PC-3 (cell line): ENCODE measurements around the gene PITRM1. TPM values are rescaled to one million over a fixed set of nuclear protein-coding genes. Genes with fewer than 3 reads are reported as not detected.
"Not testable (repeated sequence)": the region's sequence is repeated elsewhere in the genome, so short reads cannot be mapped to it uniquely, and the experiment has no call there.

Source experiments
- ATAC-seq: fragments of 200-7000 bp; cut with Tn5 transposase; 2 replicates; pipeline ENCODE4 v1.9.1; 2020; ENCODE audit warnings: mild to moderate bottlenecking, moderate library complexity
- BruUV-seq: library from RNA; stranded (reverse); fragments of 400-500 nt; replicated peaks from 2 replicates; lab custom pipeline; 2021; lab: Mats Ljungman, UMichigan
- CTCF ChIA-PET: fragments of 300-600 bp; sonication (Branson Sonifier 250); formaldehyde crosslinking; loops from one replicate; lab custom pipeline; 2022; ENCODE audit warnings: antibody characterized with exemption; lab: Charles Lee
- POLR2A ChIA-PET: fragments of 300-600 bp; sonication (Branson Sonifier 250); formaldehyde crosslinking; loops from one replicate; lab custom pipeline; 2022; ENCODE audit warnings: antibody characterized with exemption; ENCODE audit not compliant: unreplicated experiment; lab: Charles Lee
- DNase-seq: peaks from one replicate; pipeline ENCODE4 v3.0.0-alpha.2; 2015
- H2AFZ ChIP-seq: fragments of 300-600 bp; sonication (generic); 2 replicates; pipeline ENCODE4 v1.6.0; 2016; ENCODE audit warnings: antibody characterized with exemption, low read length
- H3F3A ChIP-seq: fragments of 300-600 bp; sonication (generic); one replicate; pipeline ENCODE4 v1.6.0; 2017; ENCODE audit warnings: antibody characterized with exemption, low read length, control low read depth, mild to moderate bottlenecking; ENCODE audit not compliant: unreplicated experiment
- H3K27ac ChIP-seq: fragments of 300-600 bp; sonication (generic); 2 replicates; pipeline ENCODE4 v1.5.1; 2016; ENCODE audit warnings: mild to moderate bottlenecking, low read length
- H3K27me3 ChIP-seq: fragments of 300-600 bp; sonication (generic); 2 replicates; pipeline ENCODE4 v1.6.1; 2016; ENCODE audit warnings: low read length, mixed read lengths
- H3K36me3 ChIP-seq: fragments of 300-600 bp; sonication (generic); 2 replicates; pipeline ENCODE4 v1.6.1; 2016; ENCODE audit warnings: low read depth, mixed run types, low read length, mixed read lengths
- H3K4me1 ChIP-seq: fragments of 300-600 bp; sonication (generic); 2 replicates; pipeline ENCODE4 v1.5.1; 2016; ENCODE audit warnings: low read length; ENCODE audit not compliant: insufficient read depth
- H3K4me2 ChIP-seq: fragments of 300-600 bp; sonication (generic); 2 replicates; pipeline ENCODE4 v1.6.0; 2016; ENCODE audit warnings: low read length
- H3K4me3 ChIP-seq: fragments of 300-600 bp; sonication (generic); 2 replicates; pipeline ENCODE4 v1.5.1; 2016; ENCODE audit warnings: mild to moderate bottlenecking, low read length, mixed read lengths
- H3K79me2 ChIP-seq: fragments of 300-600 bp; sonication (generic); 2 replicates; pipeline ENCODE4 v1.6.1; 2017; ENCODE audit warnings: low read length, mixed read lengths
- H3K9ac ChIP-seq: fragments of 300-600 bp; sonication (generic); 2 replicates; pipeline ENCODE4 v1.6.0; 2016; ENCODE audit warnings: mild to moderate bottlenecking, low read length
- H3K9me2 ChIP-seq: fragments of 300-600 bp; sonication (generic); replicated peaks from 2 replicates; pipeline ENCODE4 v1.6.1; 2016; ENCODE audit warnings: mixed run types, low read length, mixed read lengths
- H3K9me3 ChIP-seq: fragments of 300-600 bp; sonication (generic); 2 replicates; pipeline ENCODE4 v1.6.1; 2016; ENCODE audit warnings: low read length, mixed read lengths
- H4K20me1 ChIP-seq: fragments of 300-600 bp; sonication (generic); 2 replicates; pipeline ENCODE4 v1.6.1; 2016; ENCODE audit warnings: low read length, mixed read lengths
- EZH2 ChIP-seq: fragments of 300-600 bp; sonication (generic); IDR thresholded peaks from one replicate; pipeline ENCODE4 v1.6.1; 2017; ENCODE audit warnings: antibody characterized with exemption, mild to moderate bottlenecking, low read length; ENCODE audit not compliant: unreplicated experiment
- EZH2phosphoT487 ChIP-seq: fragments of 300-600 bp; sonication (generic); IDR thresholded peaks from 2 replicates; pipeline ENCODE4 v1.6.1; 2018; ENCODE audit warnings: mild to moderate bottlenecking, antibody characterized with exemption, low read length, borderline replicate concordance
- intact Hi-C: fragments of 100-400 bp; cut with micrococcal nuclease; formaldehyde crosslinking; loops from 2 replicates; pipeline ENCODE4 v1.9.0; 2023
- total RNA-seq: library from RNA; depleted of rRNA; stranded (reverse); fragments of >200 nt; gene quantifications from 2 replicates; pipeline ENCODE4 v1.2.3, GENCODE V29; 2014
- TF ChIP-seq, protein P1 (sequence below): fragments of 300-600 bp; sonication (generic); conservative IDR thresholded peaks from 2 replicates; pipeline ENCODE4 v1.5.1; 2017; ENCODE audit warnings: antibody characterized with exemption, low read depth, mild to moderate bottlenecking, low read length

PITRM1 gene
- total RNA-seq, 1 experiment from 2014 or later: 73.2 TPM

DNA sequence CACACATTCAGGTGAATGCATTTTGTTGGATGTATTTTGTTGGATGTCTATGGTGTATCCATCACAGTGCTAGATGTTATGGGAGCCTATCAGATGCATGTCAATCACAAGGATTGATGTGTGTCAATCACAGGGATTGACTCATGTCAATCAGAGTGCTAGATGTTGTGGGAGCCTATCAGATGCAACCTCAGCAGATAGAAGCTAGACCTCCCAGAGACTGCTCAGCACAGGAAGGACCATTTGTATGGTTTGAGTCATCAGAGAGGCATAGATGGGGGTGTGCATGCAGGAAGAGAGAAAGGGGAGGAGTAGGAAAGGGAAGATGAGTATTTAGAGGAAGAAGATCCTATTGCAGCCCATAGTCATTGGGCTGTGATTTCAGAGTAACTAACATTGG is 48.3 kb upstream of the PITRM1 start:
- Histone ChIP-seq H3K4me2 (no peak overlapping the region), H3K9me2 (no peaks in the 10 kb centered on the region), H3K79me2 (no peaks in the 10 kb centered on the region), H3K4me3 (no peak overlapping the region), H4K20me1 (no peaks in the 10 kb centered on the region), H3K4me1 (peaks cover 7% of the 10 kb centered on the region), H3K27ac (no peak overlapping the region), H2AFZ (no peak overlapping the region), H3K36me3 (no peaks in the 10 kb centered on the region), H3K9ac (no peak overlapping the region), H3F3A (no peaks in the 10 kb centered on the region), H3K27me3 (no peaks in the 10 kb centered on the region), H3K9me3 (no peaks in the 10 kb centered on the region)
- intact Hi-C loops: no loop called here
- peak; percentile 84 for ATAC-seq
- CTCF ChIA-PET: no interaction called here
- DNase-seq: peak; percentile 53
- TF ChIP-seq EZH2phosphoT487: no peak
- POLR2A ChIA-PET: no interaction called here
- no TSS peak for BruUV-seq

DNA sequence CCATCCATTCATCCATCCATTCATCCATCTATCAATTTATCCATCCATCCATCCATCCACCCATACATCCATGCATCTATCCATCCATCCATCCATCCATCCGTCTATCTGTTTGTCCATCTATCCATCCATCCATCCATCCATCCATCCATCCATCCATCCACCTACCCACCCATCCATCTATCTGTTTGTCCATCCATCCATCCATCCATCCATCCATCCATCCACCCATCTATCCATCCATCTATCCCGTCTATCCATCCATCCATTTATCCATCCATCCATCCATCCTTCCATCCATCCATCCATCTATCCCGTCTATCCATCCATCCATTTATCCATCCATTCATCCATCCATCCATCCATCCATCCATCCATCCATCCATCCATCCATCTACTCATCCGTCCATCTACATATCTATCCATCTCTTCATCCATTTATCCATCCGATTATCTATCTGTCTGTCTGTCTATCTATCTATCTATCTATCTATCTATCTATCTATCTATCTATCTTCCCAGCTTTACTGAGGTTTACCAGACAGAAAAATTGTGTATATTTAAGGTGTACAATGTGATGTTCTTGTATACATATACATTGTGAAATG is 46.5 kb upstream of the PITRM1 start:
- H3K9me3 ChIP-seq, H3K9me2 ChIP-seq, H3K27ac ChIP-seq, H3K36me3 ChIP-seq, CTCF ChIA-PET, DNase-seq, ATAC-seq, H4K20me1 ChIP-seq, BruUV-seq, H3K27me3 ChIP-seq, H3K79me2 ChIP-seq, intact Hi-C loops, POLR2A ChIA-PET, H3F3A ChIP-seq, H2AFZ ChIP-seq, H3K4me2 ChIP-seq, H3K4me3 ChIP-seq, H3K9ac ChIP-seq, H3K4me1 ChIP-seq: not testable (repeated sequence)

DNA sequence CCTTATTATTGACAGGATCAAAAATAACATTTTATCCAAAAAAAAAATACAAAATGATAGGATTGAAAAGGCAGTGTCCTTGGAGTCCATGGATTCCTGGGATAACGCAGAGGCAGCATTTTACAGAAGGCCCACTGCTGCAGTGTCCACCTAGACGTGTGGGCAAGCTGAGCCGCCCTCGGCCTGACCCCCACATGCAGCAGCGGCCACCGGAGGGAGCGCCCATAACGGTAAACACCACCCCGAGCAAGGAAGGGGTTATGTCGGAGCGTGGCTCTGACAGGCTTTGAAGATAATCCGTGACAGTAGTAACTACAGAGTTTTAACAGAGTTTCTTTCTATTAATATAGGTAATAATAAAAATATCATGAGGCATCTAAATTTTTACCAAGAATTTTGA is 45.3 kb upstream of the PITRM1 start:
- Histone ChIP-seq H3K27ac (no peak overlapping the region), H4K20me1 (no peaks in the 10 kb centered on the region), H3K9ac (no peak overlapping the region), H3F3A (no peaks in the 10 kb centered on the region), H3K36me3 (no peaks in the 10 kb centered on the region), H3K9me3 (no peaks in the 10 kb centered on the region), H3K4me3 (no peak overlapping the region), H3K9me2 (no peaks in the 10 kb centered on the region), H3K79me2 (no peaks in the 10 kb centered on the region), H3K27me3 (no peaks in the 10 kb centered on the region), H3K4me1 (peaks cover 7% of the 10 kb centered on the region), H3K4me2 (no peak overlapping the region), H2AFZ (no peak overlapping the region)
- ChIA-PET POLR2A (no interaction called here), CTCF (no interaction called here)
- no peak for DNase-seq
- TF ChIP-seq EZH2 (no peak), EZH2phosphoT487 (no peak)
- TF ChIP-seq, protein P1, sequence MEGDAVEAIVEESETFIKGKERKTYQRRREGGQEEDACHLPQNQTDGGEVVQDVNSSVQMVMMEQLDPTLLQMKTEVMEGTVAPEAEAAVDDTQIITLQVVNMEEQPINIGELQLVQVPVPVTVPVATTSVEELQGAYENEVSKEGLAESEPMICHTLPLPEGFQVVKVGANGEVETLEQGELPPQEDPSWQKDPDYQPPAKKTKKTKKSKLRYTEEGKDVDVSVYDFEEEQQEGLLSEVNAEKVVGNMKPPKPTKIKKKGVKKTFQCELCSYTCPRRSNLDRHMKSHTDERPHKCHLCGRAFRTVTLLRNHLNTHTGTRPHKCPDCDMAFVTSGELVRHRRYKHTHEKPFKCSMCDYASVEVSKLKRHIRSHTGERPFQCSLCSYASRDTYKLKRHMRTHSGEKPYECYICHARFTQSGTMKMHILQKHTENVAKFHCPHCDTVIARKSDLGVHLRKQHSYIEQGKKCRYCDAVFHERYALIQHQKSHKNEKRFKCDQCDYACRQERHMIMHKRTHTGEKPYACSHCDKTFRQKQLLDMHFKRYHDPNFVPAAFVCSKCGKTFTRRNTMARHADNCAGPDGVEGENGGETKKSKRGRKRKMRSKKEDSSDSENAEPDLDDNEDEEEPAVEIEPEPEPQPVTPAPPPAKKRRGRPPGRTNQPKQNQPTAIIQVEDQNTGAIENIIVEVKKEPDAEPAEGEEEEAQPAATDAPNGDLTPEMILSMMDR: no peak
- no peak for ATAC-seq
- intact Hi-C loops: no loop called here
- no TSS peak for BruUV-seq

DNA sequence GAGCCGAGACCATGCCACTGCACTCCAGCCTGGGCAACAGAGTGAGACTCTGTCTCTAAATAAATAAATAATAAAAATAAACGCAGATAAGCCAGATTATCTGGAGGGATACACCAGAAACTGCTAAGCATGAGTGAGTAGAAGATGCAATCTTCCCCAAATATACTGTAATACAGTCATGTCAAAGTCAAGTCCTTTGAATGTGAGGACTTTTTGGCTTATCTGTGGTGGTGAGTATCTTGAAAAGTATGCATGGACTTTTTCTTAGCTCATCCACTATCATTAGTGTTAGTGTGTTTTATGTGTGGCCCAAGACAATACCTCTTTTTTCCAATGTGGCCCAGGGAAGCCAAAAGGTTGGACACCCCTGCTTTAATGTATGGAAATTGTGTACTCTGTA is 44.7 kb upstream of the PITRM1 start:
- no peaks in the 10 kb centered on the region for H4K20me1 ChIP-seq
- CTCF ChIA-PET: no interaction called here
- H3K9me2 ChIP-seq: no peaks in the 10 kb centered on the region
- H3K9ac ChIP-seq: no peak overlapping the region
- BruUV-seq: no TSS peak
- TF ChIP-seq, protein P1: no peak
- TF ChIP-seq EZH2: no peak
- no peak for TF ChIP-seq EZH2phosphoT487
- intact Hi-C loops: no loop called here
- H3K36me3 ChIP-seq: no peaks in the 10 kb centered on the region
- H3K27ac ChIP-seq: no peak overlapping the region
- POLR2A ChIA-PET: no interaction called here
- ATAC-seq (no peak), DNase-seq (peak; percentile 7)
- no peaks in the 10 kb centered on the region for H3K79me2 ChIP-seq
- H3F3A ChIP-seq: no peaks in the 10 kb centered on the region
- H3K4me3 ChIP-seq: no peak overlapping the region
- H3K4me2 ChIP-seq: no peak overlapping the region
- no peaks in the 10 kb centered on the region for H3K27me3 ChIP-seq
- no peaks in the 10 kb centered on the region for H3K9me3 ChIP-seq
- H3K4me1 ChIP-seq: peaks cover 7% of the 10 kb centered on the region
- H2AFZ ChIP-seq: no peak overlapping the region
